K562 (cell line): ENCODE results near the gene PARP14. TPM values are rescaled to one million over a fixed set of nuclear protein-coding genes. Genes with fewer than 3 reads are reported as not detected.

Experiments
- ATAC-seq: fragments of 200-7000 bp; cut with Tn5 transposase; 3 replicates; pipeline ENCODE4 v1.9.1; 2020; ENCODE audit warnings: moderate library complexity
- BruUV-seq: library from RNA; stranded (reverse); fragments of 400-500 nt; replicated peaks from 2 replicates; lab custom pipeline; 2021; lab: Mats Ljungman, UMichigan
- CTCF ChIA-PET: fragments of 300-600 bp; formaldehyde crosslinking; extraction: SDS; loops from one replicate; lab custom pipeline; 2021; ENCODE audit warnings: low intra/inter-chr PET ratio; lab: Yijun Ruan, JAX
- POLR2A ChIA-PET: fragments of 300-600, 350-650 bp; sonication (Branson Sonifier 250); formaldehyde crosslinking; extraction: SDS; loops from one replicate; lab custom pipeline; 2021; ENCODE audit warnings: antibody characterized with exemption, inconsistent platforms; lab: Yijun Ruan, JAX
- DNase-seq, 4 experiments: peaks; one replicate each; pipeline versions ENCODE4 v3.0.0 to v3.0.0-alpha.2; 2011 to 2018; ENCODE audit warnings: low spot score in 3 of 4, mixed read lengths in 3 of 4; ENCODE audit errors: extremely low read depth in 1 of 4
- FAIRE-seq: peaks from 2 replicates; lab custom pipeline; 2011; peaks lifted over from hg19 to GRCh38; lab: Jason Lieb, UNC
- H2AFZ ChIP-seq: 2 replicates; pipeline ENCODE4 v1.6.0; 2011; ENCODE audit warnings: low read depth, low read length, control low read depth, inconsistent platforms
- H3K27ac ChIP-seq: fragments of 200-600 bp; 3 replicates; pipeline ENCODE4 v1.8.0; 2011; ENCODE audit warnings: low read depth, mild to moderate bottlenecking, control low read depth, inconsistent platforms, low read length, moderate library complexity, mixed read lengths; ENCODE audit errors: extremely low read depth
- H3K27me3 ChIP-seq, 2 experiments: fragments of 300-600 bp in 1 of 2; 2 replicates in 1 of 2; 3 replicates in 1 of 2; pipeline versions ENCODE4 v1.6.0 to v1.8.0; 2011; ENCODE audit warnings: inconsistent platforms in 2 of 2, low read length in 2 of 2, mild to moderate bottlenecking in 1 of 2, mixed read lengths in 1 of 2, moderate library complexity in 1 of 2; ENCODE audit not compliant: control insufficient read depth in 2 of 2, insufficient read depth in 2 of 2
- H3K36me3 ChIP-seq: fragments of 300-600 bp; 3 replicates; pipeline ENCODE4 v1.8.0; 2011; ENCODE audit warnings: mild to moderate bottlenecking, low read length, inconsistent platforms; ENCODE audit not compliant: control insufficient read depth, insufficient read depth
- H3K4me1 ChIP-seq, 2 experiments: fragments of 200-600 bp in 1 of 2; replicated peaks in 1 of 2; 2 replicates in 1 of 2; 3 replicates in 1 of 2; pipeline versions ENCODE4 v1.5.1 to v1.8.0; 2011; ENCODE audit warnings: inconsistent platforms in 2 of 2, low read length in 2 of 2, mild to moderate bottlenecking in 1 of 2, mixed read lengths in 1 of 2, moderate library complexity in 1 of 2; ENCODE audit not compliant: control insufficient read depth in 2 of 2, insufficient read depth in 2 of 2
- H3K4me2 ChIP-seq: 2 replicates; pipeline ENCODE4 v1.6.1; 2011; ENCODE audit warnings: low read length, control low read depth, inconsistent platforms, mixed read lengths; ENCODE audit not compliant: insufficient read depth
- H3K4me3 ChIP-seq: fragments of 200-600 bp; sonication (generic), shearing (Covaris generic); 2 replicates; pipeline ENCODE4 v1.5.1; 2016; ENCODE audit warnings: control low read depth, inconsistent platforms
- H3K79me2 ChIP-seq: fragments of 200-600 bp; 3 replicates; pipeline ENCODE4 v1.8.0; 2011; ENCODE audit warnings: low read length, inconsistent platforms; ENCODE audit not compliant: control insufficient read depth, insufficient read depth
- H3K9ac ChIP-seq, 2 experiments: 2 replicates each; pipeline versions ENCODE4 v1.6.0 to v1.6.1; 2011; ENCODE audit warnings: low read depth in 2 of 2, low read length in 2 of 2, control low read depth in 1 of 2, inconsistent platforms in 1 of 2, mild to moderate bottlenecking in 1 of 2, mixed read lengths in 1 of 2; ENCODE audit not compliant: insufficient read depth in 1 of 2
- H3K9me1 ChIP-seq: one replicate; pipeline ENCODE4 v1.6.0; 2011; ENCODE audit warnings: inconsistent platforms, mild to moderate bottlenecking, low read length, moderate library complexity; ENCODE audit not compliant: control insufficient read depth, insufficient read depth
- H3K9me3 ChIP-seq: replicated peaks from 2 replicates; pipeline ENCODE4 v1.5.1; 2011; ENCODE audit warnings: low read depth, low read length, inconsistent platforms; ENCODE audit not compliant: control insufficient read depth, insufficient read depth
- H4K20me1 ChIP-seq: replicated peaks from 2 replicates; pipeline ENCODE4 v1.6.1; 2011; ENCODE audit warnings: low read length, inconsistent platforms, mixed read lengths; ENCODE audit not compliant: control insufficient read depth, insufficient read depth
- CBX8 ChIP-seq: fragments of 200-600 bp; sonication (generic); IDR thresholded peaks from 2 replicates; pipeline ENCODE4 v1.6.1; 2012; ENCODE audit warnings: borderline replicate concordance, mixed run types, low read depth, mild to moderate bottlenecking, moderate library complexity, mixed read lengths, low read length, control low read depth, inconsistent platforms; ENCODE audit not compliant: poor library complexity, severe bottlenecking; ENCODE audit errors: extremely low read depth
- CCNT2 ChIP-seq: IDR thresholded peaks from 2 replicates; pipeline ENCODE4 v1.6.1; 2011; ENCODE audit warnings: borderline replicate concordance, low read depth, mild to moderate bottlenecking, moderate library complexity, mixed read lengths, low read length; ENCODE audit not compliant: insufficient read length; ENCODE audit errors: extremely low read depth
- HSF4 ChIP-seq: fragments of 250-450 bp; sonication (Bioruptor Pico); IDR thresholded peaks from 2 replicates; pipeline ENCODE4 v2.1.2; 2022; ENCODE audit warnings: mild to moderate bottlenecking, moderate library complexity, borderline replicate concordance
- SPI1 ChIP-seq: IDR thresholded peaks from 2 replicates; pipeline ENCODE4 v1.6.1; 2011; ENCODE audit warnings: low read depth, low read length, control low read depth, borderline replicate concordance
- ZSCAN32 ChIP-seq: fragments of 450-650 bp; formaldehyde crosslinking; IDR thresholded peaks from 2 replicates; pipeline ENCODE4 v1.4.0; 2020; ENCODE audit warnings: mild to moderate bottlenecking, moderate library complexity
- WGBS: fragments of 100-300 bp; shearing (Covaris generic); methylation state at CpG from one replicate; pipeline ENCODE4 v1.1.6; 2016; ENCODE audit warnings: low coverage, mixed read lengths; ENCODE audit not compliant: insufficient coverage; ENCODE audit errors: missing lambda C conversion rate; 5-methylcytosine and 5-hydroxymethylcytosine counted together
- in situ Hi-C: fragments of 300-500 bp; cut with MboI; formaldehyde crosslinking; loops from 4 replicates; pipeline ENCODE4 v1.15.0; 2018; ENCODE audit warnings: inconsistent platforms, mixed read lengths
- intact Hi-C: fragments of 100-400 bp; cut with micrococcal nuclease; formaldehyde crosslinking; loops from 2 replicates; pipeline ENCODE4 v1.14.2; 2022
- polyA plus RNA-seq, 8 experiments: library from polyadenylated mRNA; depleted of rRNA in 4 of 8; stranded (reverse) in 5 of 8; unstranded in 3 of 8; fragments of >200 nt; fragmentation: Nextera tagmentation in 2 of 8; fragmentation: Illumina TruSeq in 1 of 8; extraction: Ambion mirVana in 2 of 8; extraction: Trizol in 1 of 8; gene quantifications; 2 replicates each; pipeline versions ENCODE4 v1.2.1 to v1.2.3, GENCODE V29; 2011 to 2014; ENCODE audit warnings: inconsistent platforms in 1 of 8, missing spikeins in 1 of 8
- total RNA-seq, 7 experiments: library from RNA; depleted of rRNA in 6 of 7; stranded (reverse); fragments of >200 nt in 6 of 7; fragmentation: Illumina TruSeq in 2 of 7; extraction: Trizol in 2 of 7; gene quantifications; 2 replicates each; pipeline versions ENCODE4 v1.2.1 to v1.2.3, GENCODE V29; 2011 to 2021; ENCODE audit warnings: low replicate concordance in 1 of 7
- TF ChIP-seq, protein P1 (sequence below): fragments of 450-650 bp; formaldehyde crosslinking; IDR thresholded peaks from 2 replicates; pipeline ENCODE4 v1.4.0; 2020; ENCODE audit warnings: mild to moderate bottlenecking, moderate library complexity
- TF ChIP-seq, protein P2 (sequence below): fragments of 450-650 bp; conservative IDR thresholded peaks from 2 replicates; pipeline ENCODE4 v1.6.1; 2016; ENCODE audit warnings: missing genetic modification characterization, low read depth, mild to moderate bottlenecking, missing compliant biosample characterization, moderate library complexity

PARP14 gene
- total and polyA plus RNA-seq, 9 of the 15 experiments (the other 6 are each of a cell fraction or from before 2014, with no cell fraction given) = 3.1 to 14.4 (median 9.0) TPM

DNA sequence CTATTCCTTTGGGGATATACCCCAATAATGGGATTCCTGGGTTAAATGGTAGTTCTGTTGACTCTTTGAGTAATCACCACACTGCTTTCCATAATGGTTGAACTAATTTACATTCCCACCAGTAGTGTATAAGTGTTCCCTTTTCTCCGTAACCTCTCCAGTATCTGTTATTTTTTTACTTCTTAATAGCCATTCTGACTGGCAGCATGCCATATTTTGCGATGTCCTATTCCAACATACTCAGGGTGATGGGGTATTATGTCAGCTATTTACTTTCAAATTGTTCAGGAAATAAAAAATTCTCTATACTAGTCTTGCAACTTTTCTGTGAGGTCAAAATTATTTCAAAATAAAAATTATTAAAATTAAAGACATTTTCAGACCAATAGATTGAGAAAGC is 9.1 kb upstream of the PARP14 start:
- no TSS peak for BruUV-seq
- Histone ChIP-seq H3K4me1 (no peaks in the 10 kb centered on the region; a peak in 1 of 5 replicates), H3K79me2 (no peaks in the 10 kb centered on the region), H3K36me3 (no peaks in the 10 kb centered on the region), H3K4me3 (no peak overlapping the region), H3K27ac (no peak overlapping the region), H4K20me1 (no peaks in the 10 kb centered on the region), H2AFZ (no peak overlapping the region), H3K9me1 (no peaks in the 10 kb centered on the region), H3K9ac (no peak overlapping the region), H3K27me3 (no peaks in the 10 kb centered on the region), H3K9me3 (no peaks in the 10 kb centered on the region), H3K4me2 (no peak overlapping the region)
- intact Hi-C loops = no loop called here
- in situ Hi-C loops = no loop called here
- ATAC-seq (no peak), FAIRE-seq (no peak), DNase-seq (no peak)
- 67% methylated on average over 2 of the region's 2 CpGs for WGBS
- POLR2A ChIA-PET = no interaction called here
- no peak for TF ChIP-seq CCNT2
- CTCF ChIA-PET = no interaction called here

DNA sequence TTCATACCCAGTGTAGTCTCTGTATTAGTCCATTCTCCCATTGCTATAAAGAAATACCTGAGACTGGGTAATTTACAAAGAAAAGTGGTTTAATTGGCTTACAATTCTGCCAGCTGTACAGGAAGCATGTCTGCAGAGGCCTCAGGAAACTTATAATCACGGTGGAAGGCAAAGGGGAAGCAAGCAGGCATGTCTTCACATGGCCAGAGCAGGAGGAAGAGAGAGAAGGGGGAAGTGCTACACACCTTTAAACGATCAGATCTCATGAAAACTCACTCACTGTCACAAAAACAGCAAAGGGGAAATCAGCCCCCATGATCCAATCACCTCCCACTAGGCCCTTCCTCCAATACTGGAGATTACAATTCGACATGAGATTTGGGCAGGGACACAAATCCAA is 6.3 kb upstream of the PARP14 start:
- in situ Hi-C loops = no loop called here
- H3K4me2 ChIP-seq = no peak overlapping the region
- intact Hi-C loops = no loop called here
- H3K27ac ChIP-seq = no peak overlapping the region
- ChIA-PET POLR2A (no interaction called here), CTCF (interaction anchor here (0.6 kb wide), 1 partner anchor 222 kb away, joined by 3 read pairs; no protein-coding TSS in a partner anchor)
- H3K9ac ChIP-seq = no peak overlapping the region
- no peak for DNase-seq
- BruUV-seq = no TSS peak
- ATAC-seq = no peak
- H3K4me3 ChIP-seq = no peak overlapping the region
- no peak for FAIRE-seq
- no peaks in the 10 kb centered on the region for H3K36me3 ChIP-seq
- no peaks in the 10 kb centered on the region for H3K79me2 ChIP-seq
- 9% methylated on average over 3 of the region's 3 CpGs for WGBS
- 0 out of 2 replicates have a peak overlapping the region, but pooled peaks have one; percentile 32 for H2AFZ ChIP-seq
- H3K4me1 ChIP-seq = peaks cover 0 to 5% of the 10 kb centered on the region in 2 experiments; a peak in 2 of 5 replicates
- H3K9me3 ChIP-seq = no peaks in the 10 kb centered on the region
- H3K27me3 ChIP-seq = no peaks in the 10 kb centered on the region
- no peaks in the 10 kb centered on the region for H4K20me1 ChIP-seq
- no peaks in the 10 kb centered on the region for H3K9me1 ChIP-seq
- TF ChIP-seq, protein P1, sequence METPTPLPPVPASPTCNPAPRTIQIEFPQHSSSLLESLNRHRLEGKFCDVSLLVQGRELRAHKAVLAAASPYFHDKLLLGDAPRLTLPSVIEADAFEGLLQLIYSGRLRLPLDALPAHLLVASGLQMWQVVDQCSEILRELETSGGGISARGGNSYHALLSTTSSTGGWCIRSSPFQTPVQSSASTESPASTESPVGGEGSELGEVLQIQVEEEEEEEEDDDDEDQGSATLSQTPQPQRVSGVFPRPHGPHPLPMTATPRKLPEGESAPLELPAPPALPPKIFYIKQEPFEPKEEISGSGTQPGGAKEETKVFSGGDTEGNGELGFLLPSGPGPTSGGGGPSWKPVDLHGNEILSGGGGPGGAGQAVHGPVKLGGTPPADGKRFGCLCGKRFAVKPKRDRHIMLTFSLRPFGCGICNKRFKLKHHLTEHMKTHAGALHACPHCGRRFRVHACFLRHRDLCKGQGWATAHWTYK = no peak
- TF ChIP-seq, protein P2, sequence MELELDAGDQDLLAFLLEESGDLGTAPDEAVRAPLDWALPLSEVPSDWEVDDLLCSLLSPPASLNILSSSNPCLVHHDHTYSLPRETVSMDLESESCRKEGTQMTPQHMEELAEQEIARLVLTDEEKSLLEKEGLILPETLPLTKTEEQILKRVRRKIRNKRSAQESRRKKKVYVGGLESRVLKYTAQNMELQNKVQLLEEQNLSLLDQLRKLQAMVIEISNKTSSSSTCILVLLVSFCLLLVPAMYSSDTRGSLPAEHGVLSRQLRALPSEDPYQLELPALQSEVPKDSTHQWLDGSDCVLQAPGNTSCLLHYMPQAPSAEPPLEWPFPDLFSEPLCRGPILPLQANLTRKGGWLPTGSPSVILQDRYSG (tag) = no peak
- 0 out of 2 replicates have a peak, but pooled peaks have one; percentile 12 for TF ChIP-seq SPI1
- no peak for TF ChIP-seq ZSCAN32 (CRISPR knock-in tag)
- no peak for TF ChIP-seq HSF4 (CRISPR knock-in tag)
- no peak for TF ChIP-seq CBX8
- TF ChIP-seq, all 486 proteins: peak for 1
